ENCODE results near the gene VCL. TPM values are rescaled to one million over a fixed set of nuclear protein-coding genes. Genes with fewer than 3 reads are reported as not detected.
"Not testable (repeated sequence)": the region's sequence is repeated elsewhere in the genome, so short reads cannot be mapped to it uniquely, and the experiment has no call there.

The VCL gene
- total RNA-seq, 2 experiments from 2014 or later, result 18.5 to 19.7 TPM

- Mint-ChIP-seq H3K9me3 (no peaks in the 10 kb centered on the region), H3K27me3 (no peaks in the 10 kb centered on the region), H3K36me3 (ENCODE audit: low read depth) (peaks cover 9% of the 10 kb centered on the region), H3K4me3 (no peak overlapping the region), H3K4me1 (ENCODE audit: low read depth) (peaks cover 38% of the 10 kb centered on the region), H3K27ac (no peak overlapping the region)
- ChIA-PET POLR2A (interaction anchor here (0.6 to 0.8 kb wide), 3 partner anchors 9 to 65 kb away, joined by 3 to 4 read pairs (median 3); no protein-coding TSS in a partner anchor), CTCF (interaction anchor here (1.1 to 1.2 kb wide), 3 partner anchors 8 to 179 kb away, joined by 3 to 4 read pairs (median 3); no protein-coding TSS in a partner anchor)
- Histone ChIP-seq H3K4me1 (ENCODE audit: insufficient read depth, low read length) (peaks cover 31% of the 10 kb centered on the region), H3K36me3 (ENCODE audit: insufficient read depth, low read length) (peaks cover 7% of the 10 kb centered on the region), H3K27ac (ENCODE audit: low read depth in 1 of 2, low read length in 2 of 2) (no peak overlapping the region), H3K27me3 (ENCODE audit: control insufficient read depth in 1 of 2, insufficient read depth in 2 of 2, low read length in 2 of 2) (no peaks in the 10 kb centered on the region), H3K4me3 (ENCODE audit: low read length) (no peak overlapping the region), H3K9me3 (ENCODE audit: control insufficient read depth in 1 of 2, insufficient read depth in 1 of 2, low read length in 2 of 2) (peaks cover 0 to 5% of the 10 kb centered on the region in 2 experiments)
- TF ChIP-seq CTCF (IDR thresholded peaks at IDR 0.05), result no peak
- ATAC-seq (ENCODE audit: poor library complexity), result peak; percentile 84
- DNase-seq, result peak in 6 of 14 experiments; percentile 3 to 63 (median 34)
- intact Hi-C loops (cut with DNase I, micrococcal nuclease), result no loop called here
Observed at GRCh38 chr10:74058658-74059057, 60.7 kb downstream of the VCL start.

- Mint-ChIP-seq H3K27ac (peak overlapping the region; percentile 47), H3K9me3 (no peaks in the 10 kb centered on the region), H3K4me3 (no peak overlapping the region), H3K27me3 (no peaks in the 10 kb centered on the region), H3K4me1 (ENCODE audit: low read depth) (peaks cover 27% of the 10 kb centered on the region), H3K36me3 (ENCODE audit: low read depth) (peaks cover 21% of the 10 kb centered on the region)
- POLR2A ChIA-PET, result no interaction called here
- Histone ChIP-seq H3K27me3 (ENCODE audit: control insufficient read depth in 1 of 2, insufficient read depth in 2 of 2, low read length in 2 of 2) (no peaks in the 10 kb centered on the region), H3K4me3 (ENCODE audit: low read length) (no peak overlapping the region), H3K27ac (ENCODE audit: low read depth in 1 of 2, low read length in 2 of 2) (no peak overlapping the region), H3K4me1 (ENCODE audit: insufficient read depth, low read length) (peaks cover 21% of the 10 kb centered on the region), H3K9me3 (ENCODE audit: control insufficient read depth in 1 of 2, insufficient read depth in 1 of 2, low read length in 2 of 2) (peaks cover 0 to 5% of the 10 kb centered on the region in 2 experiments), H3K36me3 (ENCODE audit: insufficient read depth, low read length) (peaks cover 24% of the 10 kb centered on the region)
- CTCF ChIA-PET, result no interaction called here
- DNase-seq, result no peak
- no peak for ATAC-seq (ENCODE audit: poor library complexity)
- no peak for TF ChIP-seq CTCF (IDR thresholded peaks at IDR 0.05)
- intact Hi-C loops (cut with DNase I, micrococcal nuclease), result no loop called here
Observed at GRCh38 chr10:74061104-74061503, 63.2 kb downstream of the VCL start.

GRCh38 chr10:74061978-74062377 is 64.1 kb downstream of the VCL start:
- H3K27me3 ChIP-seq (ENCODE audit: control insufficient read depth in 1 of 2, insufficient read depth in 2 of 2, low read length in 2 of 2); H3K27me3 Mint-ChIP-seq; H3K9me3 Mint-ChIP-seq; H3K4me3 Mint-ChIP-seq; DNase-seq; POLR2A ChIA-PET; H3K9me3 ChIP-seq (ENCODE audit: control insufficient read depth in 1 of 2, insufficient read depth in 1 of 2, low read length in 2 of 2); H3K4me3 ChIP-seq (ENCODE audit: low read length); intact Hi-C loops (cut with DNase I, micrococcal nuclease); ATAC-seq (ENCODE audit: poor library complexity); H3K27ac Mint-ChIP-seq; H3K27ac ChIP-seq (ENCODE audit: low read depth in 1 of 2, low read length in 2 of 2); CTCF ChIA-PET: not testable (repeated sequence)
- Histone ChIP-seq H3K36me3 (ENCODE audit: insufficient read depth, low read length) (peaks cover 24% of the 10 kb centered on the region), H3K4me1 (ENCODE audit: insufficient read depth, low read length) (peaks cover 18% of the 10 kb centered on the region)
- H3K36me3 Mint-ChIP-seq (ENCODE audit: low read depth), result peaks cover 24% of the 10 kb centered on the region
- peaks cover 21% of the 10 kb centered on the region for H3K4me1 Mint-ChIP-seq (ENCODE audit: low read depth)

- peaks cover 24% of the 10 kb centered on the region for H3K36me3 ChIP-seq (ENCODE audit: insufficient read depth, low read length)
- Mint-ChIP-seq H3K27me3 (no peaks in the 10 kb centered on the region), H3K4me3 (no peak overlapping the region), H3K27ac (no peak overlapping the region), H3K36me3 (ENCODE audit: low read depth) (peaks cover 24% of the 10 kb centered on the region), H3K4me1 (ENCODE audit: low read depth) (peaks cover 9% of the 10 kb centered on the region), H3K9me3 (no peaks in the 10 kb centered on the region)
- intact Hi-C loops (cut with DNase I, micrococcal nuclease), result no loop called here
- H3K4me3 ChIP-seq (ENCODE audit: low read length), result no peak overlapping the region
- peaks cover 7% of the 10 kb centered on the region for H3K4me1 ChIP-seq (ENCODE audit: insufficient read depth, low read length)
- ChIA-PET CTCF (no interaction called here), POLR2A (no interaction called here)
- no peak for DNase-seq
- peaks cover 0 to 5% of the 10 kb centered on the region in 2 experiments for H3K9me3 ChIP-seq (ENCODE audit: control insufficient read depth in 1 of 2, insufficient read depth in 1 of 2, low read length in 2 of 2)
- no peak for ATAC-seq (ENCODE audit: poor library complexity)
- H3K27ac ChIP-seq (ENCODE audit: low read depth in 1 of 2, low read length in 2 of 2), result no peak overlapping the region
- no peaks in the 10 kb centered on the region for H3K27me3 ChIP-seq (ENCODE audit: control insufficient read depth in 1 of 2, insufficient read depth in 2 of 2, low read length in 2 of 2)
- TF ChIP-seq CTCF (IDR thresholded peaks at IDR 0.05), result no peak
Observed at GRCh38 chr10:74063256-74063655, 65.3 kb downstream of the VCL start.

Data from CD4-positive, alpha-beta T cell (primary cell).